Erythroblast (primary cell): ENCODE measurements around the gene PCSK7.
"Not testable (repeated sequence)": the region's sequence is repeated elsewhere in the genome, so short reads cannot be mapped to it uniquely, and the experiment has no call there.

ENCODE experiments used
- DNase-seq, 2 experiments: peaks; one replicate each; lab custom pipeline; 2025; lab: John Stamatoyannopoulos, UW
- GATA1 ChIP-seq: IDR thresholded peaks from 2 replicates; pipeline ENCODE4 v1.6.1; 2011; ENCODE audit warnings: low read depth, mild to moderate bottlenecking, control low read depth, low read length, moderate library complexity
- POLR2A ChIP-seq: IDR thresholded peaks from 2 replicates; pipeline ENCODE4 v1.6.1; 2011; ENCODE audit warnings: mild to moderate bottlenecking, low read length

Gene PCSK7, protein sequence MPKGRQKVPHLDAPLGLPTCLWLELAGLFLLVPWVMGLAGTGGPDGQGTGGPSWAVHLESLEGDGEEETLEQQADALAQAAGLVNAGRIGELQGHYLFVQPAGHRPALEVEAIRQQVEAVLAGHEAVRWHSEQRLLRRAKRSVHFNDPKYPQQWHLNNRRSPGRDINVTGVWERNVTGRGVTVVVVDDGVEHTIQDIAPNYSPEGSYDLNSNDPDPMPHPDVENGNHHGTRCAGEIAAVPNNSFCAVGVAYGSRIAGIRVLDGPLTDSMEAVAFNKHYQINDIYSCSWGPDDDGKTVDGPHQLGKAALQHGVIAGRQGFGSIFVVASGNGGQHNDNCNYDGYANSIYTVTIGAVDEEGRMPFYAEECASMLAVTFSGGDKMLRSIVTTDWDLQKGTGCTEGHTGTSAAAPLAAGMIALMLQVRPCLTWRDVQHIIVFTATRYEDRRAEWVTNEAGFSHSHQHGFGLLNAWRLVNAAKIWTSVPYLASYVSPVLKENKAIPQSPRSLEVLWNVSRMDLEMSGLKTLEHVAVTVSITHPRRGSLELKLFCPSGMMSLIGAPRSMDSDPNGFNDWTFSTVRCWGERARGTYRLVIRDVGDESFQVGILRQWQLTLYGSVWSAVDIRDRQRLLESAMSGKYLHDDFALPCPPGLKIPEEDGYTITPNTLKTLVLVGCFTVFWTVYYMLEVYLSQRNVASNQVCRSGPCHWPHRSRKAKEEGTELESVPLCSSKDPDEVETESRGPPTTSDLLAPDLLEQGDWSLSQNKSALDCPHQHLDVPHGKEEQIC

DNA sequence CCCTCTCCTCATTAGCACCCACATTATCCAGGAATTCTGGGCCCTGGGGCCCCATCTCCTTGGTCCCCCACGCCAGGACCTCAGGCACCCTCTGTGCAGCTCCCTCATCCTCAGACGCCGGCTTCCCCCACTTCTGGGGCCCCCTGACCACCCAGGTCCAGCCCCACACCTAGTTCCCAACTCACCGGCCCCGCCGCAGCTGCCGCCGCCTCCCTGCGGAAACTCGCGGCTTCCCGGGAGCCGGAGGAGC, at the start of gene PCSK7:
TSS of gene PCSK7 (minus strand) at position 232 of the 250 bp plus-strand sequence. CDS start 2,229 bp downstream, outside the sequence.
- TF ChIP-seq POLR2A (no peak), GATA1 (no peak)
- no peak for DNase-seq

- DNase-seq: no peak
- TF ChIP-seq POLR2A (no peak), GATA1 (no peak)
Measured at GRCh38 chr11:117281159-117281558, 49.3 kb upstream of the PCSK7 start.

- no peak for TF ChIP-seq POLR2A
- TF ChIP-seq GATA1: no peak
- DNase-seq: no peak
Measured at GRCh38 chr11:117279711-117280376, 48.0 kb upstream of the PCSK7 start.

DNA sequence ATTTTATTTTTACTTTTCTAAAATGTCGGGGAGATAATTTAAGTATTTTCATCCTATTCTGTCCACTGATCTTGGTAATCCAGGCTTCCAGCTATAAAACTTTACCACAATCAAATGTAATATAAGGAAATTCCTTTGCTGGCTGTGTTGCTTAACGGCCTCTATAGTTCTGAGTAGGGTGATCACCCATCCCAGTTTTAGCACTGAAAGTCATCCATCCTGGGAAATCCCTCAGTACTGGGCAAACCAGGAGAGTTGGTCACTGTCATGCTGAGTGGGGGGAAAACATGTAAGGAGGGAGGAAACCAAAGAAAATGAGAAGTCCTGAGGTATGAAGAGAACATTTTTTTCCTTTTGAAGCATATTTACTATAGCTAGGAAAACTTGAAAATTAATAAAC, 46.5 kb upstream of the PCSK7 start:
- no peak for TF ChIP-seq POLR2A
- TF ChIP-seq GATA1: no peak
- no peak for DNase-seq

- TF ChIP-seq POLR2A (no peak), GATA1 (no peak)
- no peak for DNase-seq
Measured at GRCh38 chr11:117273550-117274289, 41.8 kb upstream of the PCSK7 start.

DNA sequence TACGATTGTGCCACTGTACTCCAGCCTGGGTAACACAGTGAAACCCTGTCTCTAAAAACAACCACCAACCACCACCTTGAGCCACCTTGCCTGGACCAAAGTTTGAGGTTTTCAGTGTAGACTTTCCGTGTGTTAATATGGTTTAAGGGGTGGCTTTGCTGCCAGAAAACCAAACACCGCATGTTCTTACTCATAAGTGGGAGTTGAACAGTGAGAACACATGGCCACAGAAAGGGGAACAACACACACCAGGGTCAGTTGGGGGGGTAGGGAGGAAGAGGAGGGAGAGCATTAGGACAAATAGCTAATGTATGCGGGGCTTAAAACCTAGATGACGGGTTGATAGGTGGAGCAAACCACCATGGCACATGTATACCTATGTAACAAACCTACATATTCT, 40.3 kb upstream of the PCSK7 start:
- not testable (repeated sequence) for DNase-seq

GRCh38 chr11:117271208-117271607, 39.3 kb upstream of the PCSK7 start:
- DNase-seq: no peak
- TF ChIP-seq POLR2A: no peak
- no peak for TF ChIP-seq GATA1

- TF ChIP-seq GATA1 (no peak), POLR2A (no peak)
- no peak for DNase-seq
Measured at GRCh38 chr11:117269856-117270255, 38.0 kb upstream of the PCSK7 start.

GRCh38 chr11:117265745-117266144, 33.9 kb upstream of the PCSK7 start:
- TF ChIP-seq POLR2A (no peak), GATA1 (no peak)
- DNase-seq: no peak

GRCh38 chr11:117264624-117265323, 32.9 kb upstream of the PCSK7 start:
- DNase-seq: not testable (repeated sequence)

DNA sequence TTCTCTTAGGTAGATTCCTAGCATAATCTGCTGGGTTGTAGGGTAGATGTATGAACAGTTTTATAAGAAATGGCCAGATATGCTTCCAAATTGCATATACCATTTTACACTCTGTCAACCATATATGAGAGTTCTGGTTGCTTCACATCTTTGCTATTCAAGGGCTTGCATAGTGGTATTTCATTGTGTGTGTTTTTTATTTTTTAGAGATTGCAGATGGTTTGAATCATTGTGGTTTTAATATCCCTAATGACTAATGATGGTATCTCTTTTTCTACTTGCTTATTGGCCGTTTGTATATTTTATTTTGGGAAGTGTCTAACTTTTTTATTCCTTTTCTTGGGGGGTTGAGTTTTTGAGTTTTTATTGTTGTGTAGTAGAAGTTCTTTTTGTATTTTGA, 27.5 kb upstream of the PCSK7 start:
- no peak for DNase-seq
- TF ChIP-seq GATA1: no peak
- no peak for TF ChIP-seq POLR2A

DNA sequence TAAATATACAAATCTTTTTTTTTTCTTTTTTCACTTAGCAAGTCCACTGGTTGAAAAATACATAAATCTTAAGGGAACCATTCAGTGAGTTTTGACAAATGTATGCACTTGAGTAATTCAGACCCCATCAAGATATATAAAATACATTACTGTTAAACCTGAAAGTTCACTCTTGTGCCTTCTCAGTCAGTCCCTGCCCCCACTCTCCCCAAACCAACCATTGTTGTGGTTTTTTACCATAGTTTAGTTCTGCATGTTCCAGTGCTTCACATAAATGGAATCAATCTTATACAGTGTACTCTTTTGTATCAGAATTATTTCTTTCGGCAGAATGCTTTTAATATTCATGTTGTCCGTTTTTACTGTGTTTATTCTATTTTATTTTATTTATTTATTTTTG, 26.7 kb upstream of the PCSK7 start:
- DNase-seq: no peak
- no peak for TF ChIP-seq POLR2A
- TF ChIP-seq GATA1: no peak

DNA sequence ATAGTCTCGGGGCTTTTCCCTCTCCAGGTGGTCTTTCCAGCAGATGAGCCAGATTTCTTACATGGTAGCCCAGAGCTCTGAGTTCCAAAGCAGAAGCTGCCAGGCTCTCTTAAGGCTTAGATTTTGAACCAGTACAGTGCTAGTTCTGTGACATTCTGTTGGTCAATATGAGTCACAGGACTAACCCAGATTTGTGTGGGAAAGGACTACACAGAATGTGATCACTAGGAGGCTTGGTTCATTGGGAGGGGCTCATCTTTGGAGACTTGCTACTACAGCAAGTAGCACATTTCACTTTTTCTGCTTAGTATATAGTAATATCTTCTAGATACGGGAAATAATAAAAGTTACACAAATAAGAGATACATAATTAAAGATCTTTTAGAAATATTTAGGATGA, 24.7 kb upstream of the PCSK7 start:
- DNase-seq: no peak
- no peak for TF ChIP-seq POLR2A
- no peak for TF ChIP-seq GATA1
